B cell (primary cell): ENCODE data around the gene DISP3.

ENCODE experiments used
- CTCF ChIP-seq: fragments of 200-600 bp; IDR thresholded peaks from one replicate; pipeline ENCODE4 v1.8.0; 2022; ENCODE audit warnings: antibody characterized with exemption, mild to moderate bottlenecking
- EZH2 ChIP-seq: IDR thresholded peaks from 2 replicates; pipeline ENCODE4 v1.6.1; 2012; ENCODE audit warnings: borderline replicate concordance, low read depth, mild to moderate bottlenecking, moderate library complexity, low read length; ENCODE audit not compliant: insufficient read depth, poor library complexity, severe bottlenecking

- TF ChIP-seq CTCF (no peak), EZH2 (no peak)
Observed at GRCh38 chr1:11456965-11457364, 22.0 kb upstream of the DISP3 start.
